EL (cell line): ENCODE results near the gene ACKR3.

ENCODE experiments used
- DNase-seq: peaks from one replicate; pipeline ENCODE4 v3.0.0-alpha.2; 2016

Gene ACKR3

DNA sequence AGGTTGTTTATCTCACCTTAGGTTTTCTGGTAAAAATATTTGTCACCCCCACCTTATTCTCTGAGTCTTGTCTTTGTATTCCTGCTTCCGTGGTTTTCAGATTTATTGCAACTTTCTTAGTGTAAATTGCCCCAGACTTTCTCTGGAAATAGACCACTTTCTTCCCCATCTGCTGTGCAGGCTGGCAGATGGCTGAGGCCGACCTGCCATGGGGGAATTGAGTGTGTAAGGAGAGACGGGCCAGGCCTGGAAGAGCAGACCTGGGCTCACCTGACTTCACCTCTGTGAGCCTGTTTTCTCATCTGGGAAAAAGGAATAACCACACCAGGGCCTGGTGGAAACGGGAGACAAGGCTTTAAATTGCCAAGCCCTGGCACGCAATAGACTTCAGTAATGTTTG is 44.9 kb downstream of the ACKR3 start:
- DNase-seq = no peak

- DNase-seq = no peak
These were observed 46.4 kb downstream of the ACKR3 start for GRCh38 chr2:236616031-236616430.

DNA sequence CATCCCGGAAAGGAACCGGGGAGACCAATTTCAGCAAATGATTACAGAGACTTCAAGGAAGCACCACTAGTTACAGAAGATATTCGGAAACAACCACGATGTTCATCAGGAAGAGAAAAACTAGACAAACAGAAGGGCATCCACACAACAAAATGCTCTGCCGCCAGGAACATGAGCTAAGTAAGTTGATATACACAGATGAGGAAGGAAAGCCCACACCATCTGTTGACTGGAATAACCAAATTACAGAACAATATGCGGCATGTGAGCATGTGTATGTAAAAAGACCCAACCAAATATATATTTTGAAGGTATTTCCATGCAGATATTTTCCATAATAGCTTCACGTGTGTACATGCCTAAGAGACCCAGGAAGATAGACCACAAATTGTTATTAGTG is 47.0 kb downstream of the ACKR3 start:
- DNase-seq = no peak

GRCh38 chr2:236617221-236617737 is 47.7 kb downstream of the ACKR3 start:
- no peak for DNase-seq

DNA sequence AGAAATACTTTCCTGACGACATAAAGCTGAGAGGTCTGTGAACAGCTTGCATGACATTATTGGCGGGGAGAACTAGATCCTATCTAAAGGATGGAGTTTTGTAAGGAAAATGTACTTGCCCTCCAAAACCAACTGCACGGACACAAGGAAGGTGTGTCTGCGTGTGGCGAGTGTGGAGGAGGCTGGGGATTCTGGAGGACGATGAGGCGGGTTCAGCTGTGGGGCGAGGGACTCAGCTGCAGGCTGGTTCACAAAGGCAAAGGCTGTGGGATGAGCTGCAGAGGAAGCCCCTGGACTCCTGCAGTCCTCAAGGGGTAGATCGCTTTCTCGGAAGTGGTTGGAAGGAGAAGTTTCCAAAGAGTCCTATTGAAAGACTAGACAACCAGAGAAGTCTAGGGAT is 48.2 kb downstream of the ACKR3 start:
- no peak for DNase-seq

GRCh38 chr2:236618370-236618769 is 48.7 kb downstream of the ACKR3 start:
- DNase-seq = no peak

DNA sequence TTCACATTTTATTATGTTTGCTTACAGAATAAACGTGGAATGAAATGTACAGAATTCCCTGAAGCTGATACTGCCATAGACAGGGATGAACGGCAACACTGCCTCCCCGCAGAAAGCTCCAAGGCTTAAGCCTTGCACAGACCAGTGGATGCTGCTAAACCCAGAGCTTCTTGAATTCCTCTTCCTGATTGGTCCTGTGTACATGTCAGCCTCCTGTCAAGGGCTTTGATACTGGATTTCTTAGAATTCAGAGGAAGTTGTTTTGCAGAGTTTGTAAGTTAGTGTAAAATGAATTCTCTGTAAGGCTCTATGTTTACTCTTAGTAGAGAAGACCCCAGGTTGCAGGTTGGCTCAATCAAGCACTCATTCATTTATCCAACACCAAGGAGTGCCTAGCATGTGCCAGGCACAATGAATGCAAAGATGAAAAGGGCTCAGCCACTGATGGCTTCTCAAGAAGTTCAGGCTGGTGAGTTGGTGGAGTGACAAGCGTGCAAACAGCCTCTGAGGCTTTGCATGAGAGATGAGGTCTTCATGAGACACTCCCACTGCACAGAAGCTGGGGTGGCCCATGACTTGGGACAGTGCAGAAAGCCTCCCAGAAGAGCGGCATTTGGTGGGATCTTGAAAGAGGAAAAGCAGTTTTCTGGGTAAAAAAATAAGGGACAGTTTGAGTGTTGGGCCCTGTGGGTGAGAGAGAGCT is 50.4 kb downstream of the ACKR3 start:
- no peak for DNase-seq

DNA sequence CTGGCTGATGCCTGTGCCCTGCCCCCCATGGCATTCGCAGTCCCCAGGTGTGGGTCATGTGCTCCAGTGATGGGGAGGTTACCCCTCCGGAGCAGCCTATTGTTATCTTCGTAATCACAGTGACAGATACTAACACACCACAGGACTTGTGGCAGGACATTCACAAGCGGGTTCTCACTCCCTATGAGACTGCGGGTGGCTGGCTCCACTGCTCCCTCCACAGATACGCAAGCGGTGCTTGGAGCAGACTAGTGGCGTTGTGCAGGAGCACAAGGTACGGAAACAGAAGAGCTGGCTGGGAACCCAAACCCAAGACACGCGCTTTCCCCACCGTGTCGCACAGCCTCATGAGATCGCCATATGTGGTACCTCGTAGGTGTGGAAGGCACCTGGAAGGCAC is 52.2 kb downstream of the ACKR3 start:
- DNase-seq = no peak

DNA sequence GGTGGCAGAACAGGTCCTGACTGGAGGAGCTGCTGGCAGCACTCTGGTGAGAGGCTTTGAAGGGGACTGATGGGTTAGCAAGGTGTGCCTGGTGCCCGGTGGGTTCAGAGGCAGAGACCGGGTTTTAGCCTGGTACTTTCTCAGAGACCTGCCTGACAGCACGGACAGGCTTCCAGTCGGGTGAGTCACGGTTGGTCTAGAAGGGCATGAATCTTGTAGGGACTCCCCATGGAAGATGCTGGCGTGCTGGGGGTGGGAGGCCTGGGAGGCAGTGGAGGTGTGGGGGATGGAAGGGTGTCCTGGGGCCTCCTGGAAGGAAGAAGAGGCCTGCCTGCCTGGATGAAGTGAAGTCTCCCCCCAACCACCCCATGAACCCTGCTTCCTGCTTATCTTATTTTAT is 52.6 kb downstream of the ACKR3 start:
- DNase-seq = no peak

DNA sequence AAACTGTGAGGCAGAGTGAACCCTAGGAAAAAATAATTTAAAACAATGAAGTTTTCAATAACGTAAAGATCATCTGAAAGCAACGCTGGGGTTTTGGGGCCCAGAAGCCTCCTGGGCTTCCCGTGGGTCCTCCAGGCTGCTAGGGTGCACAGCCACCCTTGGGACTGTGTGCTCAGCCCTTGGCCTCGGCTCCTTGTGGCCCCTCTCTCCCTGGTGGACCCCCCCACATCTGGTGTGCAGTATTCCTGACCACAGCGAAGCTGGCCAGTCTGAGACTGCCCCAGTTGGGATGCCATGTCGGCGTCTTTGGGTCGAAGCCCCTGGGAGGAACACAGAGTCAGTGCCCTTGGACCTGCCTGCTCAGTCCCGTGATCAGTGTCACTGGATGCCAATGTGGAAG is 53.0 kb downstream of the ACKR3 start:
- no peak for DNase-seq

DNA sequence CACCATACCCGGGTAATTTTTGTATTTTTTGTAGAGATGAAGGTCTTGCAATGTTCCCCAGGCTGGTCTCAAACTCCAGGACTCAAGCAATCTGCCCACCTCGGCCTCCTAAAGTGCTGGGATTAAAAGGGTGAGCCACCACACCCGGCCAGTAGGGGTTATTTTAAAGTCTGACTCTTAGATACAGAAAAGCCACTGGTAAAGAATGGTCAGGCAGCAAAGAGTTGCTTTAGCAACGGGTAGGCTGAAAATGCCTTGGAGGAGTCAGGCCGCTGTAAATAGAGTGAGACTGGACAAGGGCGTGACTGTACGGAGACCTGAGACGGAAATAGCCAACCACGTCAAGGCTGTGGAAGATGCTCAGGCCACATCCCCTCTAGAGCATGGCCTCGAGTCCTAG is 54.2 kb downstream of the ACKR3 start:
- no peak for DNase-seq

DNA sequence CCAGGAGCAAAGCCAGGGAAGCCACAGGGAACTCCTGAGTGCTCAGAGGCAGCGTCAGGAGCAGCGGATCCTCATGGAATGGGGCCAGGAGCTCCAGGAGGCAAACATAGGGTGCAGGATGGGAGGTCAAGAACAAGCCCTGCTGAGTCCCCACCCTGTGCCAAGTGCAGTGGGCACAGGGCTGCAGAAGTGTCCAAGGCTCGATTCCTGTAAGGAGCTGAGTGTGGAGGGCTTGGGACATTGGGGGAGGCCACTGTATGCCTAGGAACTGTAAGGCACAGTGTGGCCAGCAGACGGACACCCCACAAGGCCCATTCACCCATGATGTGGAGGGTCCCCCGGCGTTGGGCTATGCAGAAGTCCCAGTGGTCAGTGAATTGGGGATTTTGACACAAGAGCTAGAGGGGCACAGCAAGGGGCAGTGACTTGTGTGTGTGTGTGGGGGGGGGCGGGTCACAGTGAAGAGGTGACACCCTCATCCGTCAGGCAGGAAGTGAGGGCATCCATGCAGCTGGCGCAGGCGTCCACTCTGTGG is 55.6 kb downstream of the ACKR3 start:
- no peak for DNase-seq

GRCh38 chr2:236626391-236627150 is 56.9 kb downstream of the ACKR3 start:
- no peak for DNase-seq

DNA sequence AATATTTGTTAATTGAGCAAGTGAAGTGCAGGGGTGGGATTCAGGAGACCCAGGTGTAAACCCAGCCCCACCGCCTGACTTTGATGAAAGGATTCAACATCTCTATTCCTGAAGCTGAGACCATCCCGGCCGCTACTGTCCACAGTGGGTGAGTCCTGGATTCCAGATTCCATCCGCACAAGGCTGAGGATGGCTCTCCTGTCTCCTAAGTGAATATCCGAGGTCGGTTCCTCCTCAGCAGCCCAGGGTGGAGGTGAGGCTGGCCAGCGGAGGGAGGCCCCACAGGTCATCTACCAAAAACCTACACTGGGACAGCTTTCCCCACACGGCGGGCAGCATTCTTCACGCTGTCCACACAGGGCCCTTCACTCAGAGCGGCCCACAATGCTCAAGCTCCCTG is 57.6 kb downstream of the ACKR3 start:
- DNase-seq = no peak

DNA sequence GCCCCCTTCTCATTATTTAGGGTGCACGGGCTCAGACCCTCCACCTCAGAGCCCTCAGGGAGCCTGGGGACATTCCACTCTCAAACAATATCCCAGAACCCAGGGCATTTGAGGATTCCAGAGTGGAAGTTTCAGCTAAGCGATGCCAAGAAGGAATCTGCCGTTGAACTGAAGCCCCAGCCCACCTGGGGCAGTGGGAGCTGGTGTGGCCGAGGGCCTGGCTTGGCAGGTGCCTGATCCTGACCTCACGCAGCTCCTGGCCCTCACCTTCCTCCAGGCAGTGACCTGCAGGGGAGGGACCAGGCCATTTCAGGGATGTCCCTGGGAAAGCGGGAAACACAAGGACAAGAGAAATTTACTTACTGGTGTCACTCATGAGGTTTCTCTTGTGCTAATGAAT is 58.2 kb downstream of the ACKR3 start:
- no peak for DNase-seq

- DNase-seq = no peak
These were observed 58.8 kb downstream of the ACKR3 start for GRCh38 chr2:236628256-236628901.

- DNase-seq = no peak
These were observed 59.5 kb downstream of the ACKR3 start for GRCh38 chr2:236628981-236629605.

- DNase-seq = no peak
These were observed 60.6 kb downstream of the ACKR3 start for GRCh38 chr2:236629961-236630872.

DNA sequence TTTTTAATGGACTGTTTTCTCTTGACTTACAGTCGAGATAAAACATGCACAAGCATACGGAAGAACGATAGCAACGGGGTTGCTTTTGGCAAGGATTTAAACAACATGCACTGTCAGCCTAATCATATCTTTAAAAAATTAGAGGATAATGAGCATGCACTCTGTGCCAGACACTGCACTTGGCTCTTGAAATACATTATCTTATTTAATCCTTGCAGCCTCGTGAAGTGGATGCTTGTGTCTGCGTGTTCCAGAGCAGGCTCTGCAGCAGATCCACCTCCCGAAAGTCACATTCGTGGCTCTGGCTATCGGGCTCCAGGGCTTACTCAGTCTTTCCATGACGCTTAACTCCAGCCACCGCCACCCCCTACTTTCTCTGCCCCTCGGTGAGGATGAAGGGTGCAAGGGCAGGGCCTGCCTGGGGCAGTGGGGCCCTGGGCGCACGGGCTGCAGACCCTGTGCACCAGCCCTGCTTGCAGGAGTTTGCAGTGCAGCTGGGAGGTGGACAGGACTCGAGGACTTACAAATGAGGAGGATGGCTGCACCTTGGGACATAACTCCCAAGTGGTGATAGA is 61.7 kb downstream of the ACKR3 start:
- no peak for DNase-seq

GRCh38 chr2:236631856-236632291 is 62.2 kb downstream of the ACKR3 start:
- no peak for DNase-seq
